NK-92 treated with Interleukin-12 subunit alpha and Interleukin-12 subunit beta, amount 100 ng/mL, for 24 hours (cell line): ENCODE results near the gene MROH2A.
"Not testable (repeated sequence)": the region's sequence is repeated elsewhere in the genome, so short reads cannot be mapped to it uniquely, and the experiment has no call there.

Source experiments
- DNase-seq: peaks from one replicate; lab custom pipeline; 2025; lab: John Stamatoyannopoulos, UW

Gene MROH2A

GRCh38 chr2:233856184-233856583 is 78.1 kb downstream of the MROH2A start:
- DNase-seq, result no peak

GRCh38 chr2:233857511-233858141 is 79.5 kb downstream of the MROH2A start:
- no peak for DNase-seq

- DNase-seq, result no peak
Observed at GRCh38 chr2:233858331-233858730, 80.2 kb downstream of the MROH2A start.

- DNase-seq, result no peak
Observed at GRCh38 chr2:233862261-233862768, 84.2 kb downstream of the MROH2A start.

GRCh38 chr2:233865838-233866237 is 87.7 kb downstream of the MROH2A start:
- no peak for DNase-seq

GRCh38 chr2:233866479-233866878 is 88.3 kb downstream of the MROH2A start:
- no peak for DNase-seq

GRCh38 chr2:233867993-233868532 is 89.9 kb downstream of the MROH2A start, which contains the start of gene MSL3B:
Gene MSL3B, minus strand, starts transcription at chr2:233868386.
- DNase-seq, result peak; percentile 48

GRCh38 chr2:233871432-233871831 is 93.3 kb downstream of the MROH2A start:
- no peak for DNase-seq

GRCh38 chr2:233872125-233872524 is 94.0 kb downstream of the MROH2A start:
- DNase-seq, result not testable (repeated sequence)

GRCh38 chr2:233882353-233882752 is 104.2 kb downstream of the MROH2A start:
- no peak for DNase-seq
